IPS DF 19.7 (cell line): Measurements from ENCODE around the gene PSMD1.

Experiments used
- DNase-seq: peaks from one replicate; pipeline ENCODE4 v3.0.0-alpha.2; 2013; ENCODE audit warnings: low read depth, low spot score

The PSMD1 gene

GRCh38 chr2:231204146-231204545 lies 147.5 kb downstream of the PSMD1 start:
- no peak for DNase-seq

DNA sequence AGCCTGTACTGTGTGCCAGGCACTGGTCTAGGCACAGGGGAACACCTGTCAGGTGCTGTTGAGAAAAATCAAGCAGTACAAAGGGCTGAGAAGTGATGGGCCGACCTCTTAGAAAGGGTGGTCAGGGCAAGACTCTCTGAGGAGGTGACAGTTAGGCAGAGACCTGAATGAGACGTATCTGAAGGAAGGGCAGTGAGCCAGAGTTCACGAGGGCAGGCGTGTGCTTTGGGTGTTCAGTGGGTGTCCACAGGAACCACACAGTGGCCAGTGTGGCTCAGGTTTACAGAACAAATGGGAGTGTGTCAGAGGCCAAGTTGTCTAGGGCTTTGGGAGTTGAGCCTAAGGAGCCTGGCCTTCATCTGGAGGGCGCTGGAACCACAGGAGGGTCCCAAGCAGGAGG lies 147.9 kb downstream of the PSMD1 start:
- no peak for DNase-seq

GRCh38 chr2:231207734-231208133 lies 151.1 kb downstream of the PSMD1 start:
- DNase-seq: no peak

DNA sequence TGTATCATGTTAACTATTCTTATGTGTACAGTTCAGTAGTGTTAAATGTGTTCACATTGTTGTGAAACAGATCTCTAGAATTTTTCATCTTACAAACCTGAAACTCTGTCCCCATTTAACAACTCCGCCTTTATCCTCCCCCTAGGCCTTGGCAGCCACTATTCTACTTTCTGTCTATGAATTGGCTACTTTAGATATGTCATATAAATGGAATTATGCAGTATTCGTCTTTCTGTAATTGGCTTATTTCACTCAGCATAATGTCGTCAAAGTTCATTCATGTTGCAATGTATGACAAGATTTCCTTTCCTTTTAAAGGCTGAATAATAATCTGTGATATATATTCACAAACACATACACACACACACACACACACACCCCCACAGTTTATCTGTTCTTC lies 154.1 kb downstream of the PSMD1 start:
- no peak for DNase-seq

DNA sequence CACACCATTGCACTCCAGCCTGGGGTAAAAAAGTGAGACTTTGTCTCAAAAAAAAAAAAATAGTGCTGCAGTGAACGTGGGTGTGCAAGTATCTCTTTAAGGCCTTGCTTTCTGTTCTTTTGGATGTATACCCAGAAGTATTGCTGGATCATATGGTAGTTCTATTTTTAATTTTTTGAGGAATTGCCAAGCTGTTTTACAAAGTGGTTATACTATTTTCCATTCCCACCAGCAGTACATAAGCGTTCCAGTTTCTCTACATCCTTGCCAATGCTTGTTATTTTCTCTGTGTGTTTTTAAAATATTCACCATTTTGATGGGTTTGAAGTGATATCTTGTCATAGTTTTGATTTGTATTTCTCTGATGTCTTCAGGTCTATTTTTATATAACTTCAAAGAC lies 154.8 kb downstream of the PSMD1 start:
- no peak for DNase-seq

- DNase-seq: no peak
Observed at GRCh38 chr2:231212329-231212845, 155.7 kb downstream of the PSMD1 start.

DNA sequence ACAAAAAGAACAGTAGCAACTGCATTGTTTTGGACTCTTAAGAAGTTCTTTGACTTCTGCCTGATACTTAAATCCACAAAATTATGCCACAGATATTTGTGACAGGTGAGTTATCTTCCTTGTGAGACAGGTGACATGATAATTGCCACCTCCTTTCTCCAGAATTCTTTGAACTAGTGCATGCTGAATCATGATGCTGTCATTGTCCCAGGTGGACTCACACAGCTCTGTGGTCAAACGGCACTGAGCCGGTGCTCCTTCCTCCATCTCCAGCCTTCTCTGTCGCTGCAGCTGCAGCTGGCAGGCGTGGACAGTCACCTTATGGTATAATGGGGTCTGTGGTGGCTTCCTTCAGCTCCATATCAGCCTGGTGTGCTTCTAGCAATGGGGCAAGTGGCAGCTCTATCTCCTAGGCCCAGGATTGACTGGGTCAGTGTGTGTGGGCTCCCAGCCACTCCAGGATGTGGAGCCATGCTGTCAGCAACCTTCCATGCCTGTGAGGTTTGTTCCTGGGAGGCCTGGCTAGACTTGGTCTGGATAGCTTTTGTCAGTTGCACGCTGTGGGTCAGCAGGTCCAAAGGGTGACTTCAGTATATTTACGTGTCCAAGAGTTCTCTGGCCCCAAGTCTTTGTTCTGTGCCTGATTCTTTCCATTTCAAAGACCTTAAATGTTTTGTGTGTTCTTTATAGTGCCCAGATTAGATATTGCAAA lies 157.4 kb downstream of the PSMD1 start:
- no peak for DNase-seq

DNA sequence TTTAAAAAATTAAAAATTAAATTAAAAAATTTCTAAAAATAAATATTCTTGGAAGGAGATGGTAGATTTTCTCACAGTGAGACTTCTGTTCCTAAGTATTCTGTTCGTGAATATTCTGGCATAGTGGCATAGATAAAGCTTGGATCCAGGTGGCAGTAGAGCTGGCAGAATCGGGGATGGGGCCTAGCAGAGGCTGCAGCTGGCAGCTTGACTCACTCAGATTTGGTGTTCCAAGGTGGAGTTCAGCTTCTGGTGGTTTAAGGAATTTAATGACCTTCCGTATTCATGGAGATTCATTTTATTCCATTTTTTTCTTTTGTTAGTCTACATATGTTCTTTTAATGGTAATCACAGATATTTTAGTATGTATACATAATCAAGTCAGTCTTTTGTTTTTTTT lies 161.7 kb downstream of the PSMD1 start:
- DNase-seq: no peak

DNA sequence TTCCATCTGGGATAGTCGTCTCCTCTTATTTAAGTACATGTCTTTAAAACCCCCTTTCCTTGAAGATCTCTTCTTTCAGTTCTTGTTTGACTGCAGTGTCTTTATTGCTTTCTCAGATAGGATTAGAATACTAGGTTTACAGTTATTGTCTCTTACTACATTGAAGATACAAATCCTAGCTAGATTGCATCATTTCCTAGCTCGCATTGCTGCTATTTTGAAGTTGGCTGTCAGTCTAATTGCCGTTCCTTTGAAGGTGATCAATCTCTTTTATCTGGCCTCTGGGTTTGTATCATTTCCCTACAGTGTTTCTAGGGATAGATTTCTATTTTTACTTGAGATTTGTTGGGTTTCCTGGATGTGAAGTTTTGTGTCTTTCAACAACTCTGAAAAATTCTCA lies 162.6 kb downstream of the PSMD1 start:
- no peak for DNase-seq

DNA sequence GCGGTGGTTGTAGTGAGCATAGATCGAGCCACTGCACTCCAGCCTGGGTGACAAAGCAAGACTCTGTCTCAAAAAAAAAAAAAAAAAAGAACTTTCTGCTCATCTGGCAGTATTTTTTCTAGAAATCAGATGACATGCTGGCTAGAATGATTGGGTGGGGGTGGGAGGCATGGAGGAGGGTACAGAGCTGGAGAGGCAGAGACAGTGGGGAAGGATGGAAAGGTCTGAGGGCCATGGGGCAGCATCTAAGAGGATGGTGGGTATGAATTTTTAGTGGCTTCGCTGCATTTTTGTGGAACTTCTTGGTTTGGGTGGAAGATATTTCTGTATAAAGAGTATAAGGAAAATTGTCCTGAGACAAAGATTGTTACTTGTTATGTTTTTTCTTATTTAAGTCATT lies 165.1 kb downstream of the PSMD1 start:
- DNase-seq: no peak
